Liver (tissue), 3 donors: ENCODE results near the gene ZXDC.

ENCODE experiments used
- ATF3 ChIP-seq: IDR thresholded peaks from 2 replicates; pipeline ENCODE4 v1.6.1; 2016; ENCODE audit warnings: antibody characterized with exemption
- FOXA1 ChIP-seq: IDR thresholded peaks from 2 replicates; pipeline ENCODE4 v1.6.1; 2016; ENCODE audit warnings: antibody characterized with exemption
- GABPA ChIP-seq, 2 donors: IDR thresholded peaks in 1 of 2; conservative IDR thresholded peaks in 1 of 2; 2 replicates each; pipeline ENCODE4 v1.6.1; 2016; ENCODE audit warnings: antibody characterized with exemption in 2 of 2, mild to moderate bottlenecking in 1 of 2, moderate library complexity in 1 of 2
- JUND ChIP-seq, 2 donors: IDR thresholded peaks; 2 replicates each; pipeline ENCODE4 v1.6.1; 2016; ENCODE audit warnings: antibody characterized with exemption in 2 of 2
- NR2F2 ChIP-seq: IDR thresholded peaks from 2 replicates; pipeline ENCODE4 v1.6.1; 2016; ENCODE audit warnings: antibody characterized with exemption
- RAD21 ChIP-seq, 2 donors: IDR thresholded peaks; 2 replicates each; pipeline ENCODE4 v1.6.1; 2016; ENCODE audit warnings: antibody characterized with exemption in 2 of 2, mild to moderate bottlenecking in 2 of 2
- RXRA ChIP-seq, 2 donors: IDR thresholded peaks; 2 replicates each; pipeline ENCODE4 v1.6.1; 2017 to 2018; ENCODE audit warnings: antibody characterized with exemption in 2 of 2, mild to moderate bottlenecking in 1 of 2
- SP1 ChIP-seq: IDR thresholded peaks from 2 replicates; pipeline ENCODE4 v1.6.1; 2018; ENCODE audit warnings: antibody characterized with exemption, mild to moderate bottlenecking
- TAF1 ChIP-seq: conservative IDR thresholded peaks from 2 replicates; pipeline ENCODE4 v1.6.1; 2016; ENCODE audit warnings: antibody characterized with exemption, mild to moderate bottlenecking
- YY1 ChIP-seq: IDR thresholded peaks from 2 replicates; pipeline ENCODE4 v1.6.1; 2016; ENCODE audit warnings: antibody characterized with exemption, mild to moderate bottlenecking
- ZBTB33 ChIP-seq: IDR thresholded peaks from 2 replicates; pipeline ENCODE4 v1.6.1; 2016; ENCODE audit warnings: antibody characterized with exemption
- TF ChIP-seq, protein P1 (sequence below): IDR thresholded peaks from 2 replicates; pipeline ENCODE4 v1.6.1; 2016; ENCODE audit warnings: antibody characterized with exemption
- TF ChIP-seq, protein P2 (sequence below): fragments of 150-350 bp; IDR thresholded peaks from 2 replicates; pipeline ENCODE4 v1.5.1; 2017; ENCODE audit warnings: improper control_type of control experiment, low read depth, low read length; ENCODE audit not compliant: missing input control
- TF ChIP-seq, protein P3 (sequence below): IDR thresholded peaks from 2 replicates; pipeline ENCODE4 v1.6.1; 2016; ENCODE audit warnings: antibody characterized with exemption, mild to moderate bottlenecking
- donor health status: healthy.
- donor health status: healthy.

DNA sequence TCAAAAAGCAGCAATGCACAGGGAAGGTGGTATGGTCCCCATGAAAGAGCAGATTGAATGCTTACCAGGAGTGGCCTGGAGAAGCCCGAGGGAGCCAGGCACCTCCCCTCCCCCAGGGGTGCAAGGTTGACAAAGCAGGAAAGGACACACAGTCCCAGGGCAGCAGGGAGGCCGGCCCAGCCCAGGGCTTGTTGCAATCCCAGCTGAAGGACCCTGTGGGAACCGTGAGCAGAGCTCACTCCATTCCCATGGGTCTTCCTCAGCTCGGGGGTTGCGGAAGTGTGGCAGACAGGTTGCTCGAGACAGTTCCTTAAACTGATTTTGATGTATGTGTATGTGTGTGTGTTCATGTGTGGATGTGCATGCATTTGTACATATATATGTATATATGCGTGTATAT lies 26.0 kb upstream of the ZXDC start:
- TF ChIP-seq JUND (IDR thresholded peaks at IDR 0.05) (no peak), NR2F2 (no peak), ZBTB33 (no peak), GABPA (IDR thresholded peaks at IDR 0.05 in 1 of 2, conservative IDR thresholded peaks at IDR 0.05 in 1 of 2) (no peak), SP1 (peak; percentile 56), FOXA1 (no peak), YY1 (no peak), RXRA (IDR thresholded peaks at IDR 0.05) (peak in 1 of 2 donors; percentile 34), ATF3 (no peak), RAD21 (IDR thresholded peaks at IDR 0.05) (no peak), TAF1 (no peak)
- TF ChIP-seq, protein P1, sequence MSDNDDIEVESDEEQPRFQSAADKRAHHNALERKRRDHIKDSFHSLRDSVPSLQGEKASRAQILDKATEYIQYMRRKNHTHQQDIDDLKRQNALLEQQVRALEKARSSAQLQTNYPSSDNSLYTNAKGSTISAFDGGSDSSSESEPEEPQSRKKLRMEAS: no peak
- TF ChIP-seq, protein P2, sequence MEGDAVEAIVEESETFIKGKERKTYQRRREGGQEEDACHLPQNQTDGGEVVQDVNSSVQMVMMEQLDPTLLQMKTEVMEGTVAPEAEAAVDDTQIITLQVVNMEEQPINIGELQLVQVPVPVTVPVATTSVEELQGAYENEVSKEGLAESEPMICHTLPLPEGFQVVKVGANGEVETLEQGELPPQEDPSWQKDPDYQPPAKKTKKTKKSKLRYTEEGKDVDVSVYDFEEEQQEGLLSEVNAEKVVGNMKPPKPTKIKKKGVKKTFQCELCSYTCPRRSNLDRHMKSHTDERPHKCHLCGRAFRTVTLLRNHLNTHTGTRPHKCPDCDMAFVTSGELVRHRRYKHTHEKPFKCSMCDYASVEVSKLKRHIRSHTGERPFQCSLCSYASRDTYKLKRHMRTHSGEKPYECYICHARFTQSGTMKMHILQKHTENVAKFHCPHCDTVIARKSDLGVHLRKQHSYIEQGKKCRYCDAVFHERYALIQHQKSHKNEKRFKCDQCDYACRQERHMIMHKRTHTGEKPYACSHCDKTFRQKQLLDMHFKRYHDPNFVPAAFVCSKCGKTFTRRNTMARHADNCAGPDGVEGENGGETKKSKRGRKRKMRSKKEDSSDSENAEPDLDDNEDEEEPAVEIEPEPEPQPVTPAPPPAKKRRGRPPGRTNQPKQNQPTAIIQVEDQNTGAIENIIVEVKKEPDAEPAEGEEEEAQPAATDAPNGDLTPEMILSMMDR: no peak
- TF ChIP-seq, protein P3, sequence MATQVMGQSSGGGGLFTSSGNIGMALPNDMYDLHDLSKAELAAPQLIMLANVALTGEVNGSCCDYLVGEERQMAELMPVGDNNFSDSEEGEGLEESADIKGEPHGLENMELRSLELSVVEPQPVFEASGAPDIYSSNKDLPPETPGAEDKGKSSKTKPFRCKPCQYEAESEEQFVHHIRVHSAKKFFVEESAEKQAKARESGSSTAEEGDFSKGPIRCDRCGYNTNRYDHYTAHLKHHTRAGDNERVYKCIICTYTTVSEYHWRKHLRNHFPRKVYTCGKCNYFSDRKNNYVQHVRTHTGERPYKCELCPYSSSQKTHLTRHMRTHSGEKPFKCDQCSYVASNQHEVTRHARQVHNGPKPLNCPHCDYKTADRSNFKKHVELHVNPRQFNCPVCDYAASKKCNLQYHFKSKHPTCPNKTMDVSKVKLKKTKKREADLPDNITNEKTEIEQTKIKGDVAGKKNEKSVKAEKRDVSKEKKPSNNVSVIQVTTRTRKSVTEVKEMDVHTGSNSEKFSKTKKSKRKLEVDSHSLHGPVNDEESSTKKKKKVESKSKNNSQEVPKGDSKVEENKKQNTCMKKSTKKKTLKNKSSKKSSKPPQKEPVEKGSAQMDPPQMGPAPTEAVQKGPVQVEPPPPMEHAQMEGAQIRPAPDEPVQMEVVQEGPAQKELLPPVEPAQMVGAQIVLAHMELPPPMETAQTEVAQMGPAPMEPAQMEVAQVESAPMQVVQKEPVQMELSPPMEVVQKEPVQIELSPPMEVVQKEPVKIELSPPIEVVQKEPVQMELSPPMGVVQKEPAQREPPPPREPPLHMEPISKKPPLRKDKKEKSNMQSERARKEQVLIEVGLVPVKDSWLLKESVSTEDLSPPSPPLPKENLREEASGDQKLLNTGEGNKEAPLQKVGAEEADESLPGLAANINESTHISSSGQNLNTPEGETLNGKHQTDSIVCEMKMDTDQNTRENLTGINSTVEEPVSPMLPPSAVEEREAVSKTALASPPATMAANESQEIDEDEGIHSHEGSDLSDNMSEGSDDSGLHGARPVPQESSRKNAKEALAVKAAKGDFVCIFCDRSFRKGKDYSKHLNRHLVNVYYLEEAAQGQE: no peak
